Activated naive CD8-positive, alpha-beta T cell treated with anti-CD3 and anti-CD28 coated beads, Interleukin-2, amount 10 ng/mL, durations not matched to agents 7 days and 5 days (primary cell): ENCODE measurements around the gene POLH. TPM values are rescaled to one million over a fixed set of nuclear protein-coding genes. Genes with fewer than 3 reads are reported as not detected.
"Not testable (repeated sequence)": the region's sequence is repeated elsewhere in the genome, so short reads cannot be mapped to it uniquely, and the experiment has no call there.

Experiments used
- ATAC-seq: fragments of 150-1000 bp; cut with Tn5 transposase; one replicate; pipeline ENCODE4 v1.10.0; 2021; ENCODE audit warnings: low read depth, moderate library complexity
- POLR2A ChIA-PET: fragments of 350-600 bp; sonication (Branson Sonifier 250); formaldehyde crosslinking; loops from one replicate; lab custom pipeline; 2021; ENCODE audit warnings: antibody characterized with exemption; lab: Charles Lee
- DNase-seq: peaks from one replicate; pipeline ENCODE4 v3.0.0; 2021
- H3K27ac Mint-ChIP-seq: one replicate; pipeline ENCODE4 v1.8.0; 2022; ENCODE audit warnings: mild to moderate bottlenecking, mixed read lengths
- H3K27me3 Mint-ChIP-seq: one replicate; pipeline ENCODE4 v1.8.0; 2022; ENCODE audit warnings: mild to moderate bottlenecking, moderate library complexity, mixed read lengths
- H3K36me3 Mint-ChIP-seq: one replicate; pipeline ENCODE4 v1.8.0; 2021; ENCODE audit warnings: mild to moderate bottlenecking, mixed read lengths
- H3K4me1 Mint-ChIP-seq: one replicate; pipeline ENCODE4 v1.8.0; 2021; ENCODE audit warnings: mixed read lengths
- H3K4me3 Mint-ChIP-seq: one replicate; pipeline ENCODE4 v1.8.0; 2022; ENCODE audit warnings: mild to moderate bottlenecking, moderate library complexity, mixed read lengths
- H3K9me3 Mint-ChIP-seq: one replicate; pipeline ENCODE4 v1.8.0; 2021; ENCODE audit warnings: mixed read lengths
- total RNA-seq, 2 experiments: library from RNA; stranded (reverse); gene quantifications; one replicate each; pipeline ENCODE4 v1.2.3, GENCODE V29; 2021

Gene POLH
- total RNA-seq: 10 to 100 TPM; 57.3 to 62.0 TPM

DNA sequence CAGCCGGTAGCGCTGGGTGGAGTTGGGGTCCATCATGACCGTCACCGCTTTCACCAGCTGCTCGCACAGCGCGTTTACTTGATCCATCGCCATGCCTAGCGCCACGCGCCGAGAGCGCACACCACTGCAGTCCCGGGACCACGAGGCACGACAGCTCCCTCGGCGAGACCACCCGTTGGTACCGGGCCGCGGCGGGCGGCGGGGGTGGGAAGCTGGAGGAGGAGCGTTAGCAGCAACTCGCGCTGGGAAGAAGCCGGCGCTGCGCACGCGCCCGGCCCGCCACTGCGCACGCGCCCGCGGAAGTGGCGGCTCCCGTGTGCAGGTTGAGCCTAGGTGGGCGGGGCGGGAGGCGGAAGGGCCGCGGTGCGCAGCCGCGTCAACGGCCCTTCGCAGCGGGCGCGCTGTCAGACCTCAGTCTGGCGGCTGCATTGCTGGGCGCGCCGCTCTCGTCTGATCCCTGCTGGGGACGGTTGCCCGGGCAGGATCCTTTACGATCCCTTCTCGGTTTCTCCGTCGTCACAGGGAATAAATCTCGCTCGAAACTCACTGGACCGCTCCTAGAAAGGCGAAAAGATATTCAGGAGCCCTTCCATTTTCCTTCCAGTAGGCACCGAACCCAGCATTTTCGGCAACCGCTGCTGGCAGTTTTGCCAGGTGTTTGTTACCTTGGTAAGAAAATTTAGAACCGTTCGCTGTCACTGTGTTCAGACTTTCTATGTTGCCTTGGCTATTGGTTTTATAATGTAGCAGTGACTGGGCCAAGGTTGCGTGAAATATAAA lies at the start of gene POLH, which contains the start of gene XPO5:
Gene POLH (plus strand): TSS at position 414 of the 780 bp plus-strand sequence. CDS start 6,135 bp downstream, outside the sequence.
Gene XPO5 (minus strand): TSS at position 267 of the 780 bp plus-strand sequence. CDS start 174 bp downstream, at position 93.
- Mint-ChIP-seq H3K9me3 (no peaks in the 10 kb centered on the region), H3K4me1 (peaks cover 32% of the 10 kb centered on the region), H3K27me3 (no peaks in the 10 kb centered on the region), H3K27ac (peak within 1 kb of the TSS; percentile 88), H3K4me3 (peak within 1 kb of the TSS; percentile 95), H3K36me3 (peaks cover 20% of the 10 kb centered on the region)
- POLR2A ChIA-PET: interaction anchor here (0.6 to 1.6 kb wide), 8 partner anchors 9 to 783 kb away, joined by 3 to 16 read pairs (median 4); partner anchors contain the start of genes GTPBP2, MAD2L1BP, POLR1C and YIPF3
- peak; percentile 95 for ATAC-seq
- peak; percentile 95 for DNase-seq

DNA sequence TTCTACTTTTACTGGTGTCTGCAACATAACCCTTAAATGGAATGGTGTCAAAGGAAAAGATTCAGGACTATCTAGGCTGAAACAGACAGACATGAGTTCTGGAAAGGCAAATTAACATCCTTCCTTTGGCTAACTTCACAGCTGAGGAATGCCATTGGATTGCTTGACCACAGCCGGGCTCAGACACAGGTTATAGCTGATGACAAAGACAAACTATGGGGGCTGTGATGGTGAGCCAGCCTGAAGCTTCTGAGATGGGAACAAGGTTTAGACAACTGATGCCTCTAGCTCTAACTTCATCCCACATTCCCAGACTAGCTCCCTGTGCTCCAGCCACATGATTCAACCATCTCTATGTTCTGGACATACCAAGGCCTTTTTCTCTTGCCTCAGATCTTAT lies 43.8 kb upstream of the POLH start:
- H3K27ac Mint-ChIP-seq: no peak overlapping the region
- peaks cover 28% of the 10 kb centered on the region for H3K36me3 Mint-ChIP-seq
- no peak for DNase-seq
- no peaks in the 10 kb centered on the region for H3K4me1 Mint-ChIP-seq
- POLR2A ChIA-PET: interaction anchor here (0.6 kb wide), 1 partner anchor 12 kb away, joined by 3 read pairs; no protein-coding TSS in a partner anchor
- no peak overlapping the region for H3K4me3 Mint-ChIP-seq
- ATAC-seq: no peak
- H3K27me3 Mint-ChIP-seq: no peaks in the 10 kb centered on the region
- H3K9me3 Mint-ChIP-seq: no peaks in the 10 kb centered on the region

DNA sequence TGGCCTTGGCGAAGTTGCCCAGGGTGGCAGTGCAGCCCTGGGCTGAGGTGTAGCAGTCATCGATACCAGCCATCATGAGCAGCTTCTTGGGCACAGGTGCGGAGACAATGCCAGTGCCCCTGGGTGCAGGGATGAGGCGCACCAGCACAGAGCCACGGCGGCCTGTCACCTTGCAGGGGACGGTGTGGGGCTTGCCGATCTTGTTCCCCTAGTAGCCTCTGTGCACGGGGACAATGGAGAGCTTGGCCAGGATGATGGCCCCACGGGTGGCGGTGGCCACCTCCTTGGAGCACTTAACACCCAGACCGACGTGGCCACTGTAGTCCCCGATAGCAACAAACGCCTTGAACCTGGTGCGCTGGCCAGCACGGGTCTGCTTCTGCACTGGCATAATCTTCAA lies 37.0 kb upstream of the POLH start:
- not testable (repeated sequence) for H3K4me3 Mint-ChIP-seq, H3K27ac Mint-ChIP-seq, H3K9me3 Mint-ChIP-seq, H3K4me1 Mint-ChIP-seq, ATAC-seq, DNase-seq, H3K27me3 Mint-ChIP-seq
- peaks cover 32% of the 10 kb centered on the region for H3K36me3 Mint-ChIP-seq
- POLR2A ChIA-PET: interaction anchor here (1.1 kb wide), 1 partner anchor 9 kb away, joined by 3 read pairs; no protein-coding TSS in a partner anchor

DNA sequence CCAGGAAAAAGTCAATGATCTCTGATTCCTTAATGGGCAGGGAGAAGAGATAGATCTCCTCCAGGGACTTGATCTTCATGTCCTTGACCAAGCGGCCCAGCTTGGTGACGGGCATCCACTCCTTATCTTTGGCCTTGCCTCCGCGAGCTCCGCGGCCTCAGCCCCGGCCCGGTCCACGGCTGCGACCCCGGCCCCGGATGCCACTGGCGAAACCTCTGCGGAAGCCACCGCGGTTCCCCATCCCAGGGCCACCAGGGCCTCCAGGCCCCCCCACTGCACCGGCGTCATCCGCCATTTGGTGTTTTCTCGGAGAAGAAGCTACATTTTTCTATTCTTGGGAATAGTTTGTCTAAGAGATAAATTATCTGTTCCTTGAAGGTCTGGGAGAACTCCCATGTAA lies 36.6 kb upstream of the POLH start:
- H3K27ac Mint-ChIP-seq, H3K4me1 Mint-ChIP-seq, POLR2A ChIA-PET, H3K4me3 Mint-ChIP-seq, DNase-seq, H3K9me3 Mint-ChIP-seq, ATAC-seq, H3K27me3 Mint-ChIP-seq: not testable (repeated sequence)
- peaks cover 34% of the 10 kb centered on the region for H3K36me3 Mint-ChIP-seq

DNA sequence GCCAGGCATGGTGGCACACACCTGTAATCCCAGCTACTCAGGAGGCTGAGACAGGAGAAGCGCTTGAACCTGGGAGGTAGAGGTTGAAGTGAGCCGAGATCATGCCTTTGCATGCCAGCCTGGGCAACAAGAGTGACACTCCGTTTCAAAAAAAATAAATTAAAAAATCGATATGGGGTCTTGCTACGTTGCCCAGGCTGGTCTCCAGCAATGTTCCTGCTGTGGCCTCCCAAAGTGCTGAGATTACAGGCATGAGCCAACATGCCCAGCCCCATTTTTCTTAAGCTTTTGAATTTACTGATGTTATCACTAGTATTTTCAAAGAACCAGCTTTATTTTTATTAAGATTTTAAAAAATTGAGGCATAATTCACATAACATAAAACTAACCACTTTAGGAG lies 35.5 kb upstream of the POLH start:
- POLR2A ChIA-PET: no interaction called here
- no peak for ATAC-seq
- no peak overlapping the region for H3K4me3 Mint-ChIP-seq

DNA sequence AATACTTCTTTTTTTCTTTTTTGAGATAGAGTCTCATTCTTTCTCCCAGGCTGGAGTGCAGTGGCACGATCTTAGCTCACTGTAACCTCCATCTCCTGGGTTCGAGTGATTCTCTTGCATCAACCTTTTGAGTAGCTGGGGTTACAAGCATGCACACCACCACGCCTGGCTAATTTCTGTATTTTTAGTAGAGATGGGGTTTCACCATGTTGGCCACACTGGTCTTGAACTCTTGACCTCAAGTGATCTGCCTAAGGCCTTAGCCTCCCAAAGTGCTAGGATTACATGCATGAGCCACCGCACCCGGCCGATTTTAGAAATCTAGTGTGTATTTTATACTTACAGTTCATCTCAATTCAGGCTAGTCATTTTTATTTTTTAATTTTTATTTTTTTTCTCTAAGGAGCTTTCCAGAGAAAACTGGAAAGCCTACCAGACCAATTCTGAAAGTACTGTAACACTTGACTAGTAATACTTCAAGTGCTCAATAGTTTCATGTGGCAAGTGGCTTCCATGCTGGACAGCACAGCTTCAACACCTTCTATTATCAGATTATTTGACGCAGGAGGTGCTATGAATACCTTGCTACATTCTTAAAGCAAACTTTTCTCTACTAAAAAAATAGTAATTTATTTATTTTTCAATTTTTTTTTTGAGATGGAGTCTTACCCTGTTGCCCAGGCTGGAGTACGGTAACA lies 34.1 kb upstream of the POLH start:
- DNase-seq: no peak
- H3K4me1 Mint-ChIP-seq: peaks cover 2% of the 10 kb centered on the region
- POLR2A ChIA-PET: no interaction called here
- ATAC-seq: no peak
- H3K36me3 Mint-ChIP-seq: peaks cover 48% of the 10 kb centered on the region
- H3K9me3 Mint-ChIP-seq: no peaks in the 10 kb centered on the region
- no peak overlapping the region for H3K4me3 Mint-ChIP-seq
- H3K27me3 Mint-ChIP-seq: no peaks in the 10 kb centered on the region
- H3K27ac Mint-ChIP-seq: no peak overlapping the region

More for the DNA sequence above, 35.5 kb upstream of the POLH start:
- no peak for DNase-seq
- H3K27me3 Mint-ChIP-seq: no peaks in the 10 kb centered on the region
- no peaks in the 10 kb centered on the region for H3K9me3 Mint-ChIP-seq
- H3K4me1 Mint-ChIP-seq: peaks cover 2% of the 10 kb centered on the region
- peaks cover 38% of the 10 kb centered on the region for H3K36me3 Mint-ChIP-seq
- no peak overlapping the region for H3K27ac Mint-ChIP-seq

DNA sequence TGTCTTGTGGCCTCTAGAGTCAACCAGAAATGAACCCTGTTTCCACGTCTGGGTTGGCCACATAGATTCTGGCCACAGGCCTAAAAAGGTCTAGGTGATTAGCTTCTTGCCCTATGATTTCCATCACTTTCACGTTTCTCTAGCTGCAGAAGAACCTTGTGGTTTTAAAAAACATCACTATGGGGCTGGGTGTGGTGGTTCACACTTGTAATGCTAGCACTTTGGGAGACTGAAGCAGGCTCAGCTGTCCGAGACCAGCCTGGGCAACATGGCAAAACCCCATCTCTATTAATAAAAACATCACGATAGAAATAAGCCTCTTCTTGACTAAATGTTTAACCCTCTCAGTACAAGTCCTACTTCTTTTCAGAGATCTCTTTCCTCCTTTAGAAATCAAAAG lies 31.5 kb upstream of the POLH start:
- ATAC-seq (no peak), DNase-seq (no peak)
- Mint-ChIP-seq H3K36me3 (peaks cover 40% of the 10 kb centered on the region), H3K4me3 (no peak overlapping the region), H3K9me3 (no peaks in the 10 kb centered on the region), H3K4me1 (peaks cover 2% of the 10 kb centered on the region), H3K27me3 (no peaks in the 10 kb centered on the region), H3K27ac (no peak overlapping the region)
- POLR2A ChIA-PET: no interaction called here

DNA sequence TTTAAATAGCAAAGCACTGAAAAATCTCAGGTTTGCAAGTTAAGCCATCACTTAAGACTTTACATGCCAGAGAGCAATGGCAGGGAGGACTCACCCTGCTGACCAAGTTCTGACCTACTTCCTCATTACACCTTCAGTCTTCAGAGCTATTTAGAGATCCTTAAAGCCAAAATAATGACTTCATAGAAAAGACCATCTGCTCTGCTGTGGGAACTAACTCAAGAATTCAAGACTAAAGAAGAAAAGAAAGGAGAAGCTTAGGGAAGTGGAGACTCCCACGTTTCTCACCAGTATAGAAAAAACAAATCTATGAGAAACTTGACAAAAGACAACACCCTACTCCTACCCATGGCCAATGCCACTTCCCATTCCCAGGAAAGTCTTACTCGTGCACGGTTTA lies 28.8 kb upstream of the POLH start:
- Mint-ChIP-seq H3K27ac (no peak overlapping the region), H3K36me3 (peaks cover 38% of the 10 kb centered on the region), H3K9me3 (no peaks in the 10 kb centered on the region), H3K27me3 (no peaks in the 10 kb centered on the region), H3K4me3 (no peak overlapping the region), H3K4me1 (peaks cover 2% of the 10 kb centered on the region)
- DNase-seq: no peak
- POLR2A ChIA-PET: no interaction called here
- ATAC-seq: no peak

DNA sequence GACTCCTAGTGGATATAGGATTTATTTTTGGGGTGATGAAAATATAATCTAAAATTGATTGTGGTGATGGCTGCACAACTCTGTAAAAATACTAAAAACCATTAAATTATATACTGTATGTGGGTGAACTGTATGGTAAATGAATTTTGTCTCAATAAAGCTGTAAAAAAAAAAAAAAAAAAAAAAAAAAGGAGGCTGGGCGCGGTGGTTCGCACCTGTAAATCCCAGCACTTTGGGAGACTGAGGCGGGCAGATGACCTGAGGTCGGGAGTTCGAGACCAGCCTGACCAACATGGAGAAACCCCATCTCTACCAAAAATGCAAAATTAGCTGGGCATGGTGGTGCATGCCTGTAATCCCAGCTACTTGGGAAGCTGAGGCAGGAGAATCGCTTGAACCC lies 18.4 kb upstream of the POLH start:
- not testable (repeated sequence) for H3K4me3 Mint-ChIP-seq, DNase-seq, H3K4me1 Mint-ChIP-seq, H3K27me3 Mint-ChIP-seq, ATAC-seq, H3K27ac Mint-ChIP-seq, H3K9me3 Mint-ChIP-seq
- peaks cover 23% of the 10 kb centered on the region for H3K36me3 Mint-ChIP-seq
- POLR2A ChIA-PET: interaction anchor here (0.6 kb wide), 1 partner anchor 62 kb away, joined by 3 read pairs; no protein-coding TSS in a partner anchor

DNA sequence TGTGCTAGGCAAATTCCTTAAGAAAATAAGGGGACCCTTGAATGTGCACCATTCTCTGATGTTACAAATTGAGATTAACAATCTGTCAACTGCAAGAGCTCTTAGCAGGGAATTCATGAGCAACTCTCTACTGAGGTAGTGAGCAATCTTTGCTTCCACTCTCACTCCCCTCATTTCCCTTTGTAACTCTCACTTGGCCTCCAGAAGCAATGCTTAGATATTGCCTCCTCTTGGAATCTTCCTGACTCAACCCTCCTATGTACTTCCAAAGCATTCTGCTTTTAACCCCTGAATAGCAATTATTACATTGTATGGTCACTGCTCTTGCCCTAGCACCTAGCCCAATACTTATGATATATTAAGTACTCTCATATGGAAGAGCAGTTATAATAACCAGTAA lies 16.7 kb upstream of the POLH start:
- H3K27ac Mint-ChIP-seq: no peak overlapping the region
- DNase-seq (no peak), ATAC-seq (no peak)
- POLR2A ChIA-PET: no interaction called here
- H3K36me3 Mint-ChIP-seq: peaks cover 18% of the 10 kb centered on the region
- H3K9me3 Mint-ChIP-seq: no peaks in the 10 kb centered on the region
- H3K27me3 Mint-ChIP-seq: no peaks in the 10 kb centered on the region
- no peak overlapping the region for H3K4me3 Mint-ChIP-seq
- no peaks in the 10 kb centered on the region for H3K4me1 Mint-ChIP-seq

DNA sequence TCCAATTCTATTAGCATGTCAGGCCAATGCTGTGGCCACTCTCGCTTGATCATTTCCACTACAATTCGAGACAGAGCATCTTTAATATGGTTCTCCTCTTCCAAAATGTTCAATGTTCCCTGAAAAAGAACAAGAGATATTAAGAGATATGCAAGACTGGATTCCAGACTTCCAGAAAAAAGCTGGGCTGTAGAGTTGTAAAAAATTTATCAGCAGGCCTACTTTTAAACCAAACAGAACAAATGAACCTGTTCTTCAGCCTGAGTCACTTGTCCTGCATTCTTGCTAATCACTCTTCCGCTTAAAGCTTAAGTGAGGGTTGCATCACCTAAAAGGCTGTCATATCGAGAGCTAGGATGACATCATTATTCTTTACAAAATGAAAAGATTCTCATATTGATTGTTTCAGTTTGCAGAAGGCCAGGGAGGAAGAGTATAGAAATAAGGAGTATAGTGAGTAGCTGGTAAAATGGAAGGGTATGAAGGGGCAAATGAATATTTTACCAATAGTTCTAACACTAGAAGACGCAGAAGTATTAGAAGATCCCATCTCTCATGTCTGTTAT lies 5.0 kb upstream of the POLH start:
- POLR2A ChIA-PET: no interaction called here
- H3K4me3 Mint-ChIP-seq: no peak overlapping the region
- peaks cover 12% of the 10 kb centered on the region for H3K36me3 Mint-ChIP-seq
- DNase-seq: no peak
- peaks cover 12% of the 10 kb centered on the region for H3K4me1 Mint-ChIP-seq
- no peaks in the 10 kb centered on the region for H3K9me3 Mint-ChIP-seq
- H3K27ac Mint-ChIP-seq: peak overlapping the region; percentile 39
- H3K27me3 Mint-ChIP-seq: no peaks in the 10 kb centered on the region
- ATAC-seq: no peak

DNA sequence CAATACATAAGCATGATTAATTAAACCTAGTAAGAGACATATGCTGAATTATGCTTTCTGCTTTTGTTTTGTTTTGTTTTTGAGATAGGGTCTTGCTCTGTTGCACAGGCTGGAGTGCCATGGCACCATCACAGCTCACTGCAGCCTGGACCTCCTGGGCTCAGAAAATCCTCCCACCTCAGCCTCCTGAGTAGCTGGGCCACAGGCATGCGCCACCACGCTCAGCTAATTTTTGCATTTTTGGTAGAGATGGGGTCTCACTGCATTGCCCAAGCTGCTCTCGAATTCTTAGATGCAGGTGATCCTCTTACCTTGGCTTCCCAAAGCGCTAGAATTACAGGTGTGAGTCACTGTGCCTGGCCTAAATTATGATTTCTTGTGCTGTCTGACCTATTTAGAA lies 4.0 kb upstream of the POLH start:
- H3K4me3 Mint-ChIP-seq: no peak overlapping the region
- POLR2A ChIA-PET: no interaction called here
- no peaks in the 10 kb centered on the region for H3K27me3 Mint-ChIP-seq
- no peaks in the 10 kb centered on the region for H3K9me3 Mint-ChIP-seq
- ATAC-seq (no peak), DNase-seq (no peak)
- peaks cover 14% of the 10 kb centered on the region for H3K36me3 Mint-ChIP-seq
- H3K27ac Mint-ChIP-seq: peak overlapping the region; percentile 47
- H3K4me1 Mint-ChIP-seq: peaks cover 12% of the 10 kb centered on the region

DNA sequence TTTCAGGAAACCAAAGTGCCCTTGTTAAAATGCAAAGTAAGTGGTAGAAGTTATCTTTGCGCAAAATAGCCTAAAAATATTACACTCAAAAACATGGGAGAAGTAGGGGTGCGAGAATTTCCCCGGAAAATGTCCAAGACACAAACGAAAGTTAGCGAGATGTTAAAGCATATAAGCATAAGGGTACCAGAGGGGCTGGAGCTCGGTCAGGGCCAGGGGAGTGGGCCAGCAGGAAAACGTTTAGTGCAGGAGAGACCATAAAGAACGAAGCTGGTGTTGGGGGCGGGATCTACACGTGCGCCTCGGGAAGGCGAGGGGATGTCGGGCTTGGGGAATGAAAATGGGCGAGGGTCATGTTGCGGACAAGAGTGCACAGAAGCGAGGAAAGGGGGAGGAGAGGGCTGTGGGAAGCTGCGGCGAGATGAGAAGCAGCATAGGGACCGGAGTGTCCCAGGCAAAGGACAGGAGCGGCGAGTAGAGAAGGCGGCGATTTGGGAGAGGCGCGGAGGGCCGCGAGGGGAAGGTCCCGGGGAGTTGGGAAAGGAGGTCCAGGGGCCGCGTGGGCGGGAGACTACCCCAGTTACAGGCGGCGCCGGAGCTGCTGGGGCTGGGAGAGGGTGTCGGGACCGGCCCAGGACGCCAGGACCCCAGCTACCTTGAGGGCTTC lies 747 bp upstream of the POLH start:
- POLR2A ChIA-PET: interaction anchor here (0.6 to 1.6 kb wide), 7 partner anchors 10 to 783 kb away, joined by 3 to 16 read pairs (median 5); partner anchors contain the start of genes GTPBP2, MAD2L1BP, POLR1C and YIPF3
- H3K27ac Mint-ChIP-seq: peak overlapping the region; percentile 88
- DNase-seq (no peak), ATAC-seq (no peak)
- no peaks in the 10 kb centered on the region for H3K27me3 Mint-ChIP-seq
- H3K9me3 Mint-ChIP-seq: no peaks in the 10 kb centered on the region
- peak overlapping the region; percentile 95 for H3K4me3 Mint-ChIP-seq
- H3K36me3 Mint-ChIP-seq: peaks cover 20% of the 10 kb centered on the region
- H3K4me1 Mint-ChIP-seq: peaks cover 32% of the 10 kb centered on the region
